AG04449 (cell line): ENCODE results near the gene GSTM3.
"Not testable (repeated sequence)": the region's sequence is repeated elsewhere in the genome, so short reads cannot be mapped to it uniquely, and the experiment has no call there.

Source experiments
- CTCF ChIA-PET: fragments of 350-600 bp; formaldehyde crosslinking; extraction: SDS; loops from one replicate; lab custom pipeline; 2021; ENCODE audit warnings: antibody characterized with exemption; lab: Yijun Ruan, JAX
- POLR2A ChIA-PET: fragments of 400-600, 350-600 bp; formaldehyde crosslinking; extraction: SDS; loops from one replicate; lab custom pipeline; 2020; ENCODE audit warnings: antibody characterized with exemption, inconsistent platforms; lab: Yijun Ruan, JAX
- DNase-seq: peaks from one replicate; pipeline ENCODE4 v3.0.0-alpha.2; 2010; ENCODE audit warnings: low read depth, low spot score
- H3K4me3 ChIP-seq: 2 replicates; pipeline ENCODE4 v1.5.1; 2011; ENCODE audit warnings: low read depth, mild to moderate bottlenecking, control low read depth, low read length
- TF ChIP-seq, protein P1 (sequence below): IDR thresholded peaks from one replicate; pipeline ENCODE4 v1.5.1; 2011; ENCODE audit warnings: mild to moderate bottlenecking, moderate library complexity, low read length, control low read depth, inconsistent platforms; ENCODE audit not compliant: insufficient read depth; ENCODE audit errors: missing control alignments

The GSTM3 gene

DNA sequence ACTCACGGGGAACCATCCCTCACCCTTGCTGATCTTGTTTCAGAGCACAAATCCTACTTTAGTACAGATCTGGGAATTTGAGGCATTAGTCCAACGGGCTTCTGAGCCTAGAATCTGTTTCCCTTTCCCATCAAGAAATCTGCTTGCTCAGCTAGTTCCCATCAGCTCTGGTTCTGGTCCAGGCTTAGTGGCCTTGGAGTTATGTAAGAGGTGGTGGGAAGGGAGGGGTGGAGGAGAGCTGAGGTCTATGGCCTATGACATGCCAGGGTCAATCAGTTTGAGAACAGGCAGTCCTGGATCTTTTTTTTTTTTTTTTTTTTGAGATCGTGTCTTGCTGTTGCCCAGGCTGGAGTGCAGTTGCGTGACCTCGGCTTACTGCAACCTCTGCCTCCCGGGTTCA, 49.1 kb downstream of the GSTM3 start:
- no peak overlapping the region for H3K4me3 ChIP-seq
- ChIA-PET POLR2A (no interaction called here), CTCF (no interaction called here)
- no peak for DNase-seq
- TF ChIP-seq, protein P1, sequence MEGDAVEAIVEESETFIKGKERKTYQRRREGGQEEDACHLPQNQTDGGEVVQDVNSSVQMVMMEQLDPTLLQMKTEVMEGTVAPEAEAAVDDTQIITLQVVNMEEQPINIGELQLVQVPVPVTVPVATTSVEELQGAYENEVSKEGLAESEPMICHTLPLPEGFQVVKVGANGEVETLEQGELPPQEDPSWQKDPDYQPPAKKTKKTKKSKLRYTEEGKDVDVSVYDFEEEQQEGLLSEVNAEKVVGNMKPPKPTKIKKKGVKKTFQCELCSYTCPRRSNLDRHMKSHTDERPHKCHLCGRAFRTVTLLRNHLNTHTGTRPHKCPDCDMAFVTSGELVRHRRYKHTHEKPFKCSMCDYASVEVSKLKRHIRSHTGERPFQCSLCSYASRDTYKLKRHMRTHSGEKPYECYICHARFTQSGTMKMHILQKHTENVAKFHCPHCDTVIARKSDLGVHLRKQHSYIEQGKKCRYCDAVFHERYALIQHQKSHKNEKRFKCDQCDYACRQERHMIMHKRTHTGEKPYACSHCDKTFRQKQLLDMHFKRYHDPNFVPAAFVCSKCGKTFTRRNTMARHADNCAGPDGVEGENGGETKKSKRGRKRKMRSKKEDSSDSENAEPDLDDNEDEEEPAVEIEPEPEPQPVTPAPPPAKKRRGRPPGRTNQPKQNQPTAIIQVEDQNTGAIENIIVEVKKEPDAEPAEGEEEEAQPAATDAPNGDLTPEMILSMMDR = no peak

DNA sequence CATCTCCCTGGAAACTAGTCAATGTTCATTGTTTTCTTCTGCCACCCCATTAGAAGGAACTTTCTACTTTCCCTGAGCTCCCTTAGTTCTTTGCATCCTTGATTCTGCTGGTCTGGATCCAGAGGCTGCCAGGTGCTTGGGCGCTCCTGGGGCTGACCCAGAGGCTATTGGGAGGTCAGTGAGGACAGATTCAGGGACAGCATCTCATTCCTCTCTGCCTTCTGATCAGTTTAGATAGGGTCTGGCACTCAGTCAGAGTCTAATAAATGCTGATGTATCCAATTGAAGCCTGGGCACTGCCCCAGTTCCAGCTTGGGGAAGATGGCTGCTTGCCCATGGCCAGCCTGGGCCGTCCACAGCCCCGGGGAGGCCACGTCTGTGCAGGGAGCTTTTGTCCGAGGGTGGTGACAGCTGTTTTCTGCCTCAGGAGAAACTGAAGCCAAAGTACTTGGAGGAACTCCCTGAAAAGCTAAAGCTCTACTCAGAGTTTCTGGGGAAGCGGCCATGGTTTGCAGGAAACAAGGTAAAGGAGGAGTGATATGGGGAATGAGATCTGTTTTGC, 50.9 kb downstream of the GSTM3 start:
- ChIA-PET CTCF (no interaction called here), POLR2A (no interaction called here)
- no peak for DNase-seq
- TF ChIP-seq, protein P1 = no peak
- no peak overlapping the region for H3K4me3 ChIP-seq

DNA sequence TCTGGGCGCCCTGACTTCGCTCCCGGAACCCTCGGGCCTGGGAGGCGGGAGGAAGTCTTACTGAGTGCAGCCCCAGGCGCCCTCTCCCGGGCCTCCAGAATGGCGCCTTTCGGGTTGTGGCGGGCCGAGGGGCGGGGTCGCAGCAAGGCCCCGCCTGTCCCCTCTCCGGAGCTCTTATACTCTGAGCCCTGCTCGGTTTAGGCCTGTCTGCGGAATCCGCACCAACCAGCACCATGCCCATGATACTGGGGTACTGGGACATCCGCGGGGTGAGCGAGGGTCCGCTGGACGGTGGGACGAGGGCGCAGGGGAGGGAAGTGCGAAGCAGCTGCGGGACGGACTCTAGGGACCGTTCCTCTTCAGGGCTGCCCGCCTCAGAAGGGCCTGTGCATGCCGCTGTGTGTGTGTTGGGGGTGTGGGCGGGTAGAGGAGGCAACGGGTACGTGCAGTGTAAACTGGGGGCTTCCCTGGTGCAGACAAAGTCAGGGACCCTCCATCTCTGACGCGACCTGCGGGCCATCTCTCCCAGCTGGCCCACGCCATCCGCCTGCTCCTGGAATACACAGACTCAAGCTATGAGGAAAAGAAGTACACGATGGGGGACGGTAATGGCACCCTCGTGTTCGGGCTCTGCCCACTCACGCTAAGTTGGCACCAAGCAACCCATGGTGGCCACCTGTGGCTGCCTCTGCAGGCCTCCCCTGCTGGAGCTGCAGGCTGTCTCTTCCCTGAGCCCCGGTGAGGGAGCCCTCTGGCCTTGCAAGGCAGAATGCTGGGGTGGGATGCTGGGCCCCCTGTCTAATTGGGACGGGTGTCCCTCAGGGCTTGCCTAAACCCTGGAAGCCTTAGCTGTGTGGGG, 53.0 kb downstream of the GSTM3 start, which contains the start of gene GSTM1:
TSS of gene GSTM1 (plus strand) at position 177 of the 859 bp plus-strand sequence. CDS start at position 234, 57 bp downstream.
- DNase-seq = no peak
- POLR2A ChIA-PET = no interaction called here
- H3K4me3 ChIP-seq = no peak within 1 kb of the TSS
- TF ChIP-seq, protein P1 = no peak
- CTCF ChIA-PET = no interaction called here

DNA sequence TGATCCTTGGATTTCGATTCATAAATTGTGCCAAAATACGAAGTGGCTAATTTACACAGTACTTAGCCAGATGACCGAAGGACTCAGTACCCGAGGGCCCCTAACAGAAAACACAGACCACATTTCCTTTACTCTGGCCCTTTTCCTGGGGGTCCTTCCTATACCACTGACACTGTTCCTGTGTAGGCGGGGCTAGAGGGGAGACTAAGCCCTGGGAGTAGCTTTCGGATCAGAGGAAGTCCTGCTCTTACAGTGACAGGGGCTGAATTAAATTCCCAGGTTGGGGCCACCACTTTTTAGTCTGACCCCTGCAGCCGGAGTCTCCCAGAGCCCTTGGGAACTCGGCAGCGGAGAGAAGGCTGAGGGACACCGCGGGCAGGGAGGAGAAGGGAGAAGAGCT, 53.7 kb downstream of the GSTM3 start:
- H3K4me3 ChIP-seq, DNase-seq, CTCF ChIA-PET, POLR2A ChIA-PET: not testable (repeated sequence)

DNA sequence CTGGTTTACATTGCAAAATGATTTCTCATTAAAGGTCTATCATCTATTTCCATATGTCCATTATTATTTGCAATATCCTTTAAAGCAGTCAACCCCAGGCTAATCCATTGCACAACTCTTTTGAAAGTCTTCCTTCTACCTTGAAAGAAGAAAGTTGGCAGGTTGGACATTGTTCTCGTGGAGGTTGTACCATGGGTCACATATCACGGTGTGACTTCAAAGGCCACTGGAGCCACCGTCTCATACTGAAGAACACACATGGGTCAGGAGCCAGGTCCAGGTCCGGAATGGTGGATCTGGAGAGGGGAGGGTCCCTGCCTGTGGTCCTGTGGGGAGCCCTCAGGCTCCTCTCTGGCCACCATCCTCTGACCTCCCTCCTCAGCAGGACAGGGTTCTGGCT, 54.9 kb downstream of the GSTM3 start:
- POLR2A ChIA-PET, H3K4me3 ChIP-seq, DNase-seq, CTCF ChIA-PET: not testable (repeated sequence)

DNA sequence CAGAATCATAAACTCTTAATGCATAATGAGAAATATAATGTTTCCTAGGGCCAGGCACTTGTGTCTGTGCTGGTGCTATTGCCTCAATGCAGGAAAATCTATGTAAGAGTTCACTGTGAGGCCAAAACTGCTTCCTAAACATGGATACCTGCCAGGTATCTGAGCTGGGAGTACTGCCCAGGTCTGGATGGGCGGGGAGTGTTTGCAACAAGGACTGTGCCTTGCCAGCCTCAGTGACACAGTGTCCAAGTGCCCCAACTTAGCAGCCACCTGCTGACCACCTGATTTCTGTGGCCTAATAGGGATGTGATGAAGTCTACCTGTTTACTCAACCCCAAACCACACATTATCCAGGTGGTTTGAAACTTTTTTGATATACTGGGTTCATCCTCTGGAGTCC, 55.4 kb downstream of the GSTM3 start:
- CTCF ChIA-PET, DNase-seq, H3K4me3 ChIP-seq, POLR2A ChIA-PET: not testable (repeated sequence)

DNA sequence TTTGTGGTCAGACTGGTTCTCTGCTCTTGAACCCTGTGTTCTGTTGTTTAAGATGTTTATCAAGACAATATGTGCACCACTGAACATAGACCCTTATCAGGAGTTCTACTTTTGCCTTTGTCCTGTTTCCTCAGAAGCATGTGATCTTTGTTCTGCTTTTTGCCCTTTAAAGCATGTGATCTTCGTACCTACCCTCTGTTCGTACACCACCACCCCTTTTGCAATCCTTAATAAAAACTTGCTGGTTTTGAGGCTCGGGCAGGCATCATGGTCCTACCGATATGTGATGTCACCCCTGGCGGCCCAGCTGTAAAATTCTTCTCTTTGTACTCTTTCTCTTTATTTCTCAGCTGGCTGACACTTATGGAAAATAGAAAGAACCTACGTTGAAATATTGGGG, 56.1 kb downstream of the GSTM3 start:
- CTCF ChIA-PET, H3K4me3 ChIP-seq, DNase-seq, POLR2A ChIA-PET: not testable (repeated sequence)
